Upper lobe of left lung (tissue), 4 donors: ENCODE measurements around the gene GPC1.

Experiments
- POLR2AphosphoS5 ChIP-seq, 2 donors: sonication (generic); formaldehyde crosslinking; IDR thresholded peaks; one replicate each; pipeline ENCODE4 v1.5.1; 2017; ENCODE audit warnings: antibody characterized with exemption in 2 of 2
- TF ChIP-seq, protein P1 (sequence below), 6 experiments: fragments of 450-650 bp in 4 of 6; fragments of 200-600 bp in 2 of 6; sonication (generic) in 2 of 6; IDR thresholded peaks; one replicate each; pipeline ENCODE4 v1.5.1; 2016 to 2019; ENCODE audit warnings: antibody characterized with exemption in 6 of 6

DNA sequence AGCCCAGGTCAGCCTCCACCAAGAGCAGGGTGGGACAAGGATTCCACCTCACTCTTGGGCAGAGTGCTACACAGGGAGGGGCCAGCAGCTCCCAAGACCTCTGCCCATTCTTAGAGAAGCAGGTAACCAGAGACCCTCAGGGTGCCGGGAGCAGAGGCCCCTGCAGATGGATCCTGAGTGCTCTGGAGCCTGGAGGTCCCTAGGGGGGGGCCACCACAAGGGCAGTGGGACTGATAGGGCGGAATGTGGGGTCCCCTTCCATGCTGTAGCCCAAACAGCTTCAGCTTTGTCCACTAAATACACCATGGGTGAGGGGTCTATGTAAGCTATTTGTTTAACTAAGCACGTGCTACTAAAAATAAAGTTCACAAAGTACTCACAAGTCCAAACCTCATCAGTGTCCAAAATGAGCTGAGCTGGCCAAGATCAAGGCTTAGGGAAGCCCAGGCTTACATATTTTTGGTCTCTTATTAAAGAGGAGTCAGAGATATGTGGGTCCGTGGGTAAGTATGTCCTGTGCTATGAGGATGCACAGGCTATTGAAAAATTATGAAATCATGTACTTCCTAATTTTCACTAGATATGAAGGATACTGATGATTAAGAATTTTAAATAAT is 21.5 kb upstream of the GPC1 start:
- TF ChIP-seq, protein P1, sequence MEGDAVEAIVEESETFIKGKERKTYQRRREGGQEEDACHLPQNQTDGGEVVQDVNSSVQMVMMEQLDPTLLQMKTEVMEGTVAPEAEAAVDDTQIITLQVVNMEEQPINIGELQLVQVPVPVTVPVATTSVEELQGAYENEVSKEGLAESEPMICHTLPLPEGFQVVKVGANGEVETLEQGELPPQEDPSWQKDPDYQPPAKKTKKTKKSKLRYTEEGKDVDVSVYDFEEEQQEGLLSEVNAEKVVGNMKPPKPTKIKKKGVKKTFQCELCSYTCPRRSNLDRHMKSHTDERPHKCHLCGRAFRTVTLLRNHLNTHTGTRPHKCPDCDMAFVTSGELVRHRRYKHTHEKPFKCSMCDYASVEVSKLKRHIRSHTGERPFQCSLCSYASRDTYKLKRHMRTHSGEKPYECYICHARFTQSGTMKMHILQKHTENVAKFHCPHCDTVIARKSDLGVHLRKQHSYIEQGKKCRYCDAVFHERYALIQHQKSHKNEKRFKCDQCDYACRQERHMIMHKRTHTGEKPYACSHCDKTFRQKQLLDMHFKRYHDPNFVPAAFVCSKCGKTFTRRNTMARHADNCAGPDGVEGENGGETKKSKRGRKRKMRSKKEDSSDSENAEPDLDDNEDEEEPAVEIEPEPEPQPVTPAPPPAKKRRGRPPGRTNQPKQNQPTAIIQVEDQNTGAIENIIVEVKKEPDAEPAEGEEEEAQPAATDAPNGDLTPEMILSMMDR (IDR thresholded peaks at IDR 0.05) = no peak
- TF ChIP-seq POLR2AphosphoS5 (IDR thresholded peaks at IDR 0.05) = no peak
